ENCODE data around the gene ZNF124.

Gene ZNF124

DNA sequence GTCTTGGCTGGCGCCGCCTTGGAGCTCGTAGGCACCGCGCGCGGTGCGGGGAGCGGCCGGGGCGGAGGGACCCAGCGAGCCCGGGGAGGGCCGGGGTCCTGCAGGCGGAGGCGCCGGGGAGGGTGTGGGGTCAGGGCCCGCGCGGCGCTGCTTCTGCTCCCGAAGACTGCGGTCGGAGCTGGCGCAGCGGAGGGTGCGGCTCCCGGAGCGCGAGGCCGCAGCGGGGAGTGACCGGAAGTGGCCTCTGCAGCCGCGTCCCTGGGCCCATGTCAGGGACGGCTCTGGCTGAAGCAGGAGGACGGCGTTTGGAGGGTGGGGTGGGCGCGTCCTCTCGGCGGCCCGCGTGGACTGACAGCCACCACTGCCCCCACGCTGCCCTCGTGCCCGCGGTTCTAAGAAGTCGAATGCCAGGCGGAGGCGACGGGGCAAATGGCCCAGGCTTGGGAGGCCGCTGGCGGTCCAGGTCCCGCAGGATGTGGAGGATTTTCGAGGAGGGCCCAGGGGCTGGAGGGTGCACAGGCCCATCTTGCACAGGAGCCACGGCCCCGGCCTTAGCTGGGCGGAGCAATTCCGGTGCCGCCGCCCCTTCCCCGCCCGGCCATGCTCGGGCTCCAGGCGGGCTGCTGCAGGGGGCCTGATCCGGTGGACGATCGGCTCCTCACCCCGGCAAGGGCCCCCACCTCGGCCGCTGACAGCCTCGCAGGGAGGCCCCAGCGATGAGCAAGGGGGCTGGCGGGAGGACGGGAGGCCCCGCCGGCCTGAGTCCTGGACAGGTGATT, 59.9 kb downstream of the ZNF124 start:
- Mint-ChIP-seq H3K4me1 (ENCODE audit: low read depth) (peaks cover 12% of the 10 kb centered on the region), H3K27me3 (peaks cover 15% of the 10 kb centered on the region)

DNA sequence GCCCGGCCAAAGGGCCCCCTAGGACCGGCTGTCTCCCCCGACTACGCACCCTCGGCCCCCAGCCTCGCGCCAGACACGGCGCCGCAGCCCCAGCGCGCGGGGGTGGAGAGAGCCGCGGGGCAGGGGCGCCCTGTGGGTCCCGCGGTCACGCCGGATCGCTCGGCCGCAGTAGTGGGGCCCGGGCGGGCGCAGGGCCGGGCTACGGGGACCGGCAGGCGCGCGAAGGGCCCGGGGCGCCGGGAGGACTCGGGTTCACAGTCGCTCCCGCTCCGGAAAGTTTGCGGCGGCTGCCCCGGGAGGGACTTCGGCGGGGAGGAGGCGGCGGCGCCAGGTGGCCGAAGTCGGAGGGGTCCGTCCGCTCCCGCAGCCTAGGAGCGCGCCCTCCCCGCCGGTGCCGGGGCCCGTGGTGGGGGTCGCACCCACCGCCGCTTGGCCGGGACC, 60.5 kb downstream of the ZNF124 start:
- Mint-ChIP-seq H3K36me3 (peaks cover 3% of the 10 kb centered on the region), H3K4me1 (ENCODE audit: low read depth) (peaks cover 12% of the 10 kb centered on the region), H3K27me3 (peaks cover 15% of the 10 kb centered on the region), H3K9me3 (ENCODE audit: low read depth) (no peaks in the 10 kb centered on the region), H3K27ac (no peak overlapping the region), H3K4me3 (peak overlapping the region; percentile 82)

More for the DNA sequence above, 59.9 kb downstream of the ZNF124 start:
- H3K4me3 Mint-ChIP-seq = peak overlapping the region; percentile 13
- H3K9me3 Mint-ChIP-seq (ENCODE audit: low read depth) = no peaks in the 10 kb centered on the region
- H3K27ac Mint-ChIP-seq = no peak overlapping the region
- H3K36me3 Mint-ChIP-seq = peaks cover 3% of the 10 kb centered on the region

DNA sequence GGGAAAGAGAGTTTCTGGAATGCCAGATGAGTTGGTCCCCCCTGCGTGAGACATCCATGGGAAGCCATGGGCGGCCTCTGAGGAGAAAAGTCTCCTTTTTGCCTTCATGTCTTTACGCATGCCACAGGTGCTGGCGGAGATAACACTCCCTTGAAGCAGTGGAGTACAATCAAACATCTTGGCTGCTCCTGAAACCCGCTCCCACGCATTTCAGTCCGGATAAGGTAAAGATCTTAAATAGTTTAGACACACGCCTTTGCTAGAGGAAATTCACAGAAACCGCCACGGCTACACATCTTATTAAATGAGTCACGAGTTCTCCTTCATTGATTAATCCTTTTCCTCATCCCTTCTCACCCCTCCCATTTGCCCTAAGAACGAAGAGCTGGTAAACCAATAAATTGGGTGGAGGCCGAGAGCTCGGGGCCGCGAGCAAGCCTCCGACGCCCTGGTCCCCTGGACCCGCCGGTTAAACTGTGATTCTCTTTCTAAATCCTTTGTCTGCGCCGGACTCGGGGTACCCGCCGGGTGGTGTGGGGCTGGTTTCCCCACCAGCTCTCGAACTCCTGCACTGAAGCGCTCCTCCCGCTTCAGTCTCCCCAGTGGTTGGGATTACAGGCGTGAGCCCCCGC, 61.1 kb downstream of the ZNF124 start:
- peaks cover 16% of the 10 kb centered on the region for H3K27me3 Mint-ChIP-seq
- H3K9me3 Mint-ChIP-seq (ENCODE audit: low read depth) = no peaks in the 10 kb centered on the region
- peak overlapping the region; percentile 82 for H3K4me3 Mint-ChIP-seq
- H3K27ac Mint-ChIP-seq = no peak overlapping the region
- H3K36me3 Mint-ChIP-seq = peaks cover 3% of the 10 kb centered on the region
- peaks cover 12% of the 10 kb centered on the region for H3K4me1 Mint-ChIP-seq (ENCODE audit: low read depth)

DNA sequence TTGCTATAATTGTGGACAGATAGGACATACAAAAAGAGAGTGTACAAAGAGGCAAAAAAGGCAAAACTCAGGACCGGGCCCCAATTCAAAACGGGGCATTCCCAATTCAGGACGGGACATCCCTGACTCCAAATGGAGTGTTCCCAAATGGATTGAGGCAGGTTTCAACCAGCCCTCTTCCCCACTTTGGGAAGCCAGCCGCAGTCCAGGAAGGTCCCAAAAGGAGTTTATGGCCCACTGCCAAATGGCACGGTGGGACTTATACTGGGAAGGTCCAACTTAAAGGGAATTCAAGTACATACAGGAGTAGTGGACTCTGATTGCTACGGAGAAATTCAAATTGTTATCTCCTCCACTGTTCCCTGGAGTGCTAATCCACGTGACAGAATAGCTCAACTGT, 64.1 kb downstream of the ZNF124 start:
- Mint-ChIP-seq H3K4me1 (ENCODE audit: low read depth) (peaks cover 22% of the 10 kb centered on the region), H3K27ac (no peak overlapping the region), H3K36me3 (peaks cover 6% of the 10 kb centered on the region), H3K9me3 (ENCODE audit: low read depth) (peaks cover 3% of the 10 kb centered on the region), H3K4me3 (no peak overlapping the region), H3K27me3 (peaks cover 16% of the 10 kb centered on the region)

DNA sequence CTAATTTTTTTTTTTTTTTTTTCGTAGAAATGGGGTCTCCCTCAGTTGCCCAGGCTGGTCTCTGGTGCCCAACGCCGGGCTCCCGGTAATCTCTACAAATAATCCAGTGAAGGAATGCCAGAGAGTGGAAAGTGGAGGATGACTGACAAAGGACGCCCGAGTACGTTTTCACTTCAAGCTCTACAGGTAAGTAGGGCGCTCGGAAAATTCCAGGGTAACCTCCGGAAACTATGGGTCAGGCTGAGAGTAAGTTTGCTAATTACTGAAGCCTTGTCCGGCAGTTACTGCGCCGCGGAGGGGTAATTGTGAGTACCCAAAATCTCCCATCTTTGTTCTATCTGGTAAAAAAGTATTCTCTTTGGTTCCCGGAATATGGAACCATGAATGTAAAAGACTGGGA, 65.9 kb downstream of the ZNF124 start:
- Mint-ChIP-seq H3K27me3 (peaks cover 16% of the 10 kb centered on the region), H3K4me1 (ENCODE audit: low read depth) (peaks cover 26% of the 10 kb centered on the region), H3K27ac (peak overlapping the region; percentile 16), H3K4me3 (no peak overlapping the region), H3K9me3 (ENCODE audit: low read depth) (peaks cover 7% of the 10 kb centered on the region), H3K36me3 (peaks cover 21% of the 10 kb centered on the region)
